Tibial nerve (tissue), 4 donors: ENCODE measurements around the gene TM4SF18. TPM values are rescaled to one million over a fixed set of nuclear protein-coding genes. Genes with fewer than 3 reads are reported as not detected.
A peak's percentile ranks its signal among the peaks of the same experiment; 100 is the strongest.

Experiments
- DNase-seq, 2 donors: peaks; one replicate each; pipeline ENCODE4 v3.0.0-alpha.2; 2019; ENCODE audit warnings: low spot score in 2 of 2
- H3K27ac ChIP-seq, 4 donors: fragments of 200-600 bp; sonication (generic) in 3 of 4; one replicate each; pipeline ENCODE4 v1.5.1; 2017 to 2019; ENCODE audit warnings: mild to moderate bottlenecking in 1 of 4
- H3K27me3 ChIP-seq, 2 donors: fragments of 200-600 bp; sonication (generic) in 1 of 2; one replicate each; pipeline versions ENCODE4 v1.5.1 to v1.6.0; 2017 to 2019
- H3K36me3 ChIP-seq, 3 donors: fragments of 200-600 bp; sonication (generic); one replicate each; pipeline ENCODE4 v1.5.1; 2018 to 2019
- H3K4me1 ChIP-seq, 4 donors: fragments of 200-600 bp; sonication (generic) in 3 of 4; one replicate each; pipeline ENCODE4 v1.5.1; 2017 to 2019
- H3K4me3 ChIP-seq, 4 donors: fragments of 200-600 bp; sonication (generic) in 3 of 4; one replicate each; pipeline ENCODE4 v1.5.1; 2017 to 2019; ENCODE audit warnings: mild to moderate bottlenecking in 1 of 4, moderate library complexity in 1 of 4
- H3K9me3 ChIP-seq, 4 donors: fragments of 200-600 bp; sonication (generic) in 3 of 4; one replicate each; pipeline ENCODE4 v1.5.1; 2017 to 2019
- CTCF ChIP-seq, 5 experiments: fragments of 200-600 bp in 3 of 5; fragments of 450-650 bp in 2 of 5; sonication (generic) in 3 of 5; IDR thresholded peaks; one replicate each; pipeline ENCODE4 v1.5.1; 2016 to 2019; ENCODE audit warnings: antibody characterized with exemption in 5 of 5, mild to moderate bottlenecking in 3 of 5, moderate library complexity in 2 of 5
- EP300 ChIP-seq, 2 donors: sonication (generic); formaldehyde crosslinking; IDR thresholded peaks; one replicate each; pipeline ENCODE4 v1.6.1; 2017; ENCODE audit warnings: antibody characterized with exemption in 2 of 2, mild to moderate bottlenecking in 1 of 2
- POLR2A ChIP-seq, 2 donors: fragments of 450-650 bp; IDR thresholded peaks; one replicate each; pipeline ENCODE4 v1.6.1; 2017; ENCODE audit warnings: antibody characterized with exemption in 2 of 2, mild to moderate bottlenecking in 2 of 2, moderate library complexity in 2 of 2
- WGBS, 2 donors: methylation state at CpG; one replicate each; pipeline ENCODE4 v1.1.5; 2018; 5-methylcytosine and 5-hydroxymethylcytosine counted together
- total RNA-seq, 4 donors: library from RNA; depleted of rRNA; stranded (reverse); fragments of >200 nt; gene quantifications; one replicate each; pipeline ENCODE4 v1.1.0, GENCODE V29; 2016

TM4SF18 gene
- total RNA-seq, 4 donors from 2014 or later = 1.5 to 12.7 (median 4.6) TPM

GRCh38 chr3:149374793-149375500 lies 41.5 kb upstream of the TM4SF18 start:
- Histone ChIP-seq H3K36me3 (no peaks in the 10 kb centered on the region), H3K4me1 (peaks cover 4 to 57% (median 11%) of the 10 kb centered on the region in 4 donors), H3K9me3 (no peaks in the 10 kb centered on the region), H3K4me3 (peak overlapping the region; percentile 26 to 49 (median 33)), H3K27ac (peak overlapping the region in 3 of 4 donors; percentile 50 to 86 (median 77)), H3K27me3 (no peaks in the 10 kb centered on the region)
- DNase-seq = no peak
- 65 to 74% methylated on average over 3 of the region's 3 CpGs for WGBS, 2 donors
- TF ChIP-seq EP300 (IDR thresholded peaks at IDR 0.05) (no peak), CTCF (IDR thresholded peaks at IDR 0.05) (no peak), POLR2A (IDR thresholded peaks at IDR 0.05) (no peak)

- no peaks in the 10 kb centered on the region for H3K27me3 ChIP-seq
- 62 to 65% methylated on average over 1 of the region's 1 CpG for WGBS, 2 donors
- no peaks in the 10 kb centered on the region for H3K36me3 ChIP-seq
Observed at GRCh38 chr3:149374391-149374790, 41.0 kb upstream of the TM4SF18 start.

GRCh38 chr3:149373235-149374125 lies 40.0 kb upstream of the TM4SF18 start:
- Histone ChIP-seq H3K4me3 (peak overlapping the region in 1 of 4 donors; percentile 5), H3K27ac (peak overlapping the region in 3 of 4 donors; percentile 5 to 77 (median 7)), H3K36me3 (no peaks in the 10 kb centered on the region)

More at GRCh38 chr3:149374391-149374790, 41.0 kb upstream of the TM4SF18 start:
- Histone ChIP-seq H3K4me1 (peaks cover 4 to 62% (median 11%) of the 10 kb centered on the region in 4 donors), H3K9me3 (no peaks in the 10 kb centered on the region), H3K4me3 (no peak overlapping the region), H3K27ac (peak overlapping the region in 2 of 4 donors; percentile 15 to 77)
- TF ChIP-seq CTCF (IDR thresholded peaks at IDR 0.05) = no peak
- TF ChIP-seq POLR2A (IDR thresholded peaks at IDR 0.05) = no peak
- no peak for TF ChIP-seq EP300 (IDR thresholded peaks at IDR 0.05)
- no peak for DNase-seq

GRCh38 chr3:149371723-149372114 lies 38.3 kb upstream of the TM4SF18 start:
- TF ChIP-seq CTCF (IDR thresholded peaks at IDR 0.05) = no peak
- TF ChIP-seq EP300 (IDR thresholded peaks at IDR 0.05) = no peak
- no peak for TF ChIP-seq POLR2A (IDR thresholded peaks at IDR 0.05)

More at GRCh38 chr3:149373235-149374125, 40.0 kb upstream of the TM4SF18 start:
- Histone ChIP-seq H3K9me3 (no peaks in the 10 kb centered on the region), H3K27me3 (no peaks in the 10 kb centered on the region), H3K4me1 (peaks cover 4 to 67% (median 11%) of the 10 kb centered on the region in 4 donors)
- DNase-seq = no peak
- TF ChIP-seq CTCF (IDR thresholded peaks at IDR 0.05) = no peak
- no peak for TF ChIP-seq POLR2A (IDR thresholded peaks at IDR 0.05)
- TF ChIP-seq EP300 (IDR thresholded peaks at IDR 0.05) = peak in 1 of 2 donors; percentile 32
- 67 to 71% methylated on average over 2 of the region's 2 CpGs for WGBS, 2 donors

More at GRCh38 chr3:149371723-149372114, 38.3 kb upstream of the TM4SF18 start:
- Histone ChIP-seq H3K27ac (peak overlapping the region in 2 of 4 donors; percentile 36 to 69), H3K27me3 (no peaks in the 10 kb centered on the region), H3K4me1 (peaks cover 4 to 61% (median 9%) of the 10 kb centered on the region in 4 donors), H3K4me3 (no peak overlapping the region), H3K36me3 (no peaks in the 10 kb centered on the region), H3K9me3 (no peaks in the 10 kb centered on the region)
- no peak for DNase-seq
- 58 to 68% methylated on average over 2 of the region's 2 CpGs for WGBS, 2 donors
